Naive B cell (primary cell): ENCODE measurements around the gene SULT2B1. TPM values are rescaled to one million over a fixed set of nuclear protein-coding genes. Genes with fewer than 3 reads are reported as not detected.
"Not testable (repeated sequence)": the region's sequence is repeated elsewhere in the genome, so short reads cannot be mapped to it uniquely, and the experiment has no call there.

Source experiments
- ATAC-seq, 2 donors: fragments of 150-1000 bp; cut with Tn5 transposase; 2 replicates each; pipeline ENCODE4 v1.10.0; 2021; ENCODE audit warnings: low read depth in 2 of 2, mild to moderate bottlenecking in 2 of 2, moderate library complexity in 2 of 2
- DNase-seq: peaks from one replicate; pipeline ENCODE4 v3.0.0; 2022
- H3K27ac Mint-ChIP-seq, 6 donors: one replicate each; pipeline ENCODE4 v1.8.0; 2020 to 2022; ENCODE audit warnings: mild to moderate bottlenecking in 6 of 6, mixed read lengths in 6 of 6, moderate library complexity in 5 of 6, inconsistent platforms in 2 of 6
- H3K27me3 Mint-ChIP-seq, 3 donors: one replicate each; pipeline ENCODE4 v1.8.0; 2021 to 2022; ENCODE audit warnings: mixed read lengths in 3 of 3, mild to moderate bottlenecking in 1 of 3
- H3K36me3 Mint-ChIP-seq, 2 donors: one replicate each; pipeline ENCODE4 v1.8.0; 2020 to 2022; ENCODE audit warnings: mixed read lengths in 2 of 2, inconsistent platforms in 1 of 2, mild to moderate bottlenecking in 1 of 2
- H3K4me1 Mint-ChIP-seq, 3 donors: one replicate each; pipeline ENCODE4 v1.8.0; 2020 to 2022; ENCODE audit warnings: mixed read lengths in 3 of 3, inconsistent platforms in 1 of 3, mild to moderate bottlenecking in 1 of 3, moderate library complexity in 1 of 3
- H3K4me3 Mint-ChIP-seq, 8 donors: one replicate each; pipeline ENCODE4 v1.8.0; 2020 to 2022; ENCODE audit warnings: mild to moderate bottlenecking in 8 of 8, mixed read lengths in 8 of 8, moderate library complexity in 8 of 8, inconsistent platforms in 2 of 8
- H3K9me3 Mint-ChIP-seq, 7 donors: one replicate each; pipeline ENCODE4 v1.8.0; 2020 to 2022; ENCODE audit warnings: mixed read lengths in 7 of 7, mild to moderate bottlenecking in 5 of 7, inconsistent platforms in 2 of 7, moderate library complexity in 1 of 7
- polyA plus RNA-seq, 6 donors: library from polyadenylated mRNA; unstranded; fragments of 300-500 nt; fragmentation: Illumina TruSeq; gene quantifications; one replicate each; pipeline ENCODE4 v1.2.3, GENCODE V29; 2021; ENCODE audit warnings: low read depth in 6 of 6

Gene SULT2B1
- polyA plus RNA-seq, 6 donors from 2014 or later: not detected

DNA sequence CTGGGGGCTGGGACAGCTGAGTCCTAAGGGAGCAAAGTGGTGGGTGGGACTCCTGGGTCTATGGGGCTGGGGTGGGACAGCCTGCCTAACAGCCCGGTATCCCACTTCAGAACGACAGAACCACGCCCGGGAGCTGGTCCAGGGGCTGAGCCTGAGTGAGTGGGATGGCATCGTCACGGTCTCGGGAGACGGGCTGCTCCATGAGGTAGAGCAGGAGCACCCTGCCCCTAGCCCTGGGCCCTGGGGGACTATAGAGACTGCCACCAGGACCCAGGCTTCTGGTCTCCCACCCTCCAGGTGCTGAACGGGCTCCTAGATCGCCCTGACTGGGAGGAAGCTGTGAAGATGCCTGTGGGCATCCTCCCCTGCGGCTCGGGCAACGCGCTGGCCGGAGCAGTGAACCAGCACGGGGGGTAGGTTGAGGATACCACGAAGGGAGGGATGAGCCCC is 75.9 kb downstream of the SULT2B1 start:
- H3K9me3 Mint-ChIP-seq: no peaks in the 10 kb centered on the region
- H3K27ac Mint-ChIP-seq: peak overlapping the region in 1 of 6 donors; percentile 66
- peaks cover 23 to 43% (median 31%) of the 10 kb centered on the region in 3 donors for H3K4me1 Mint-ChIP-seq
- ATAC-seq (no peak), DNase-seq (no peak)
- H3K4me3 Mint-ChIP-seq: no peak overlapping the region
- H3K27me3 Mint-ChIP-seq: no peaks in the 10 kb centered on the region
- H3K36me3 Mint-ChIP-seq: peaks cover 5 to 7% of the 10 kb centered on the region in 2 donors

DNA sequence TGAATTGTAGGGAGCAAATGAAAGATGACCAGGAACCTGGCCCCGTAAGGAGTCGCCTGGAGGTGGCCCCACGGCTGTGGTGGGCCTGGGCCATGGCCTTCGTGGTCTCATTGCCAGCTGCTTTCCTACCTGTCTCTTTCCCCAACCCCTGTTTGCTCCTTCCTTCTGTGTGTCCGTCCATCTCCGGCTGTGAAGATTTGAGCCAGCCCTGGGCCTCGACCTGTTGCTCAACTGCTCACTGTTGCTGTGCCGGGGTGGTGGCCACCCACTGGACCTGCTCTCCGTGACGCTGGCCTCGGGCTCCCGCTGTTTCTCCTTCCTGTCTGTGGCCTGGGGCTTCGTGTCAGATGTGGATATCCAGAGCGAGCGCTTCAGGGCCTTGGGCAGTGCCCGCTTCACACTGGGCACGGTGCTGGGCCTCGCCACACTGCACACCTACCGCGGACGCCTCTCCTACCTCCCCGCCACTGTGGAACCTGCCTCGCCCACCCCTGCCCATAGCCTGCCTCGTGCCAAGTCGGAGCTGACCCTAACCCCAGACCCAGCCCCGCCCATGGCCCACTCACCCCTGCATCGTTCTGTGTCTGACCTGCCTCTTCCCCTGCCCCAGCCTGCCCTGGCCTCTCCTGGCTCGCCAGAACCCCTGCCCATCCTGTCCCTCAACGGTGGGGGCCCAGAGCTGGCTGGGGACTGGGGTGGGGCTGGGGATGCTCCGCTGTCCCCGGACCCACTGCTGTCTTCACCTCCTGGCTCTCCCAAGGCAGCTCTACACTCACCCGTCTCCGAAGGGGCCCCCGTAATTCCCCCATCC is 76.7 kb downstream of the SULT2B1 start:
- DNase-seq (no peak), ATAC-seq (no peak)
- no peak overlapping the region for H3K27ac Mint-ChIP-seq
- peaks cover 20 to 43% (median 33%) of the 10 kb centered on the region in 3 donors for H3K4me1 Mint-ChIP-seq
- H3K4me3 Mint-ChIP-seq: no peak overlapping the region
- no peaks in the 10 kb centered on the region for H3K27me3 Mint-ChIP-seq
- peaks cover 3 to 5% of the 10 kb centered on the region in 2 donors for H3K36me3 Mint-ChIP-seq
- H3K9me3 Mint-ChIP-seq: no peaks in the 10 kb centered on the region

DNA sequence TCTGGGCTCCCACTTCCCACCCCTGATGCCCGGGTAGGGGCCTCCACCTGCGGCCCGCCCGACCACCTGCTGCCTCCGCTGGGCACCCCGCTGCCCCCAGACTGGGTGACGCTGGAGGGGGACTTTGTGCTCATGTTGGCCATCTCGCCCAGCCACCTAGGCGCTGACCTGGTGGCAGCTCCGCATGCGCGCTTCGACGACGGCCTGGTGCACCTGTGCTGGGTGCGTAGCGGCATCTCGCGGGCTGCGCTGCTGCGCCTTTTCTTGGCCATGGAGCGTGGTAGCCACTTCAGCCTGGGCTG is 77.3 kb downstream of the SULT2B1 start:
- ATAC-seq: no peak
- Mint-ChIP-seq H3K4me1 (peaks cover 17 to 41% (median 33%) of the 10 kb centered on the region in 3 donors), H3K36me3 (no peaks in the 10 kb centered on the region), H3K9me3 (no peaks in the 10 kb centered on the region), H3K27me3 (no peaks in the 10 kb centered on the region), H3K27ac (no peak overlapping the region), H3K4me3 (no peak overlapping the region)
- no peak for DNase-seq

DNA sequence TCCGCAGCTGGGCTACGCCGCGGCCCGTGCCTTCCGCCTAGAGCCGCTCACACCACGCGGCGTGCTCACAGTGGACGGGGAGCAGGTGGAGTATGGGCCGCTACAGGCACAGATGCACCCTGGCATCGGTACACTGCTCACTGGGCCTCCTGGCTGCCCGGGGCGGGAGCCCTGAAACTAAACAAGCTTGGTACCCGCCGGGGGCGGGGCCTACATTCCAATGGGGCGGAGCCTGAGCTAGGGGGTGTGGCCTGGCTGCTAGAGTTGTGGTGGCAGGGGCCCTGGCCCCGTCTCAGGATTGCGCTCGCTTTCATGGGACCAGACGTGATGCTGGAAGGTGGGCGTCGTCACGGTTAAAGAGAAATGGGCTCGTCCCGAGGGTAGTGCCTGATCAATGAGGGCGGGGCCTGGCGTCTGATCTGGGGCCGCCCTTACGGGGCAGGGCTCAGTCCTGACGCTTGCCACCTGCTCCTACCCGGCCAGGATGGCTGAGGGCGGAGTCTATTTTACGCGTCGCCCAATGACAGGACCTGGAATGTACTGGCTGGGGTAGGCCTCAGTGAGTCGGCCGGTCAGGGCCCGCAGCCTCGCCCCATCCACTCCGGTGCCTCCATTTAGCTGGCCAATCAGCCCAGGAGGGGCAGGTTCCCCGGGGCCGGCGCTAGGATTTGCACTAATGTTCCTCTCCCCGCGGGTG is 77.8 kb downstream of the SULT2B1 start:
- H3K36me3 Mint-ChIP-seq: no peaks in the 10 kb centered on the region
- DNase-seq (no peak), ATAC-seq (no peak)
- peak overlapping the region in 3 of 6 donors; percentile 22 to 64 (median 39) for H3K27ac Mint-ChIP-seq
- H3K27me3 Mint-ChIP-seq: no peaks in the 10 kb centered on the region
- H3K4me1 Mint-ChIP-seq: peaks cover 14 to 41% (median 33%) of the 10 kb centered on the region in 3 donors
- H3K4me3 Mint-ChIP-seq: no peak overlapping the region
- H3K9me3 Mint-ChIP-seq: no peaks in the 10 kb centered on the region

DNA sequence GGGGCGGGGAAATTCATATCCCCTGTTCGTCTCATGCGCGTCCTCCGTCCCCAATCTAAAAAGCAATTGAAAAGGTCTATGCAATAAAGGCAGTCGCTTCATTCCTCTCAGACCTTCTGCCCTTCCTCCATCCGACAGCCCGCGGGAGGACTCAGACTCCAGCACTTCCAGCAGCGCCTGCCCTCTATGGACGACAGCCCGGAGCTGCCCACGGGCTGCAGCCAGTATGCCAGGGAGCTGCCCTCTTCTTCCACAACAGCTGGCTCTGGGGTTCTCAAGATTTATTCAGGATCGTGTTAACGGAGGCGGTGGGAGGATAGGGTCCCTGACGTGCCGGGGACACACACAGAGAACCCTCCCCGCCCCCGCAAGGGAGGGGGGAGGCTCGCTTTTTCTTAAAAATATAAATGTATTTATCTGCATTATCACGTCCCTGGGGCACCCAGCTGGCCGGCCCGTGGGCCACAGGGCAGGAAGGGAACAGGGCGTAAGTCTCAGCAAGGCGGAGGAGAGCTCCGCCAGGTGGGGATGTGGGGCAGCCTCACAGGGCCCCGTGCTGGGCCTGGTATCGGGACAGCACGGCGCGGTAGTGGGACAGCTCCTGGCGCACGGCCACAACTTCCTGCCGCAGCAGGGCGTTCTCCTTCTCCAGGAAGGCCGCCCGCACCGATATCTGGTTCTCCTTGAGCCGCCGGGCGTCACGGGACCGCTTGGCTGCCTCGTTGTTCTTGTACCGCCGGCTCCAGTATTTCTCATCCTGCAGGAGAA is 78.5 kb downstream of the SULT2B1 start:
- no peak for ATAC-seq
- no peaks in the 10 kb centered on the region for H3K36me3 Mint-ChIP-seq

DNA sequence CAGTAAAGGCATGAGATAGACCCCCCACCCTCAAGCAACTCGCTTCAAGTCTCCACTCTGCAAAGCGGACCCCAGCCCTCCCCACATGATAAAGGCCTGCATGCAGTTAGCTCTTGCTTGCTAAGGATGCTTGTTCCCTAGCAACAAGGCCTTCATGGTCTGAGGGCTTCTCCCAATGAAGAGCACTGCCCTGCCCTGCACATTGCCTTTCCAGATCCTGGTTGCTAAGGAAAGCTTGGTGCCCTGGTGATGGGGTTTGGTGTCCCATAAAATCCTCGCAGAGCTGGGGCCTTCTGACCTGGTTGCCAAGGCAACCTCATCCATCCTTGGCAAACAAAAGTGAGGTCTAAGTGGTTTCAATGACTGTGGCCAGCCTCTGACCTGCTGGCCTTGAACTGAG is 79.3 kb downstream of the SULT2B1 start:
- ATAC-seq (no peak), DNase-seq (no peak)
- Mint-ChIP-seq H3K4me1 (peaks cover 19 to 41% (median 39%) of the 10 kb centered on the region in 3 donors), H3K9me3 (no peaks in the 10 kb centered on the region), H3K4me3 (no peak overlapping the region), H3K27me3 (no peaks in the 10 kb centered on the region), H3K36me3 (peaks cover 0 to 6% of the 10 kb centered on the region in 2 donors), H3K27ac (peak overlapping the region in 1 of 6 donors; percentile 76)

More for the DNA sequence above, 78.5 kb downstream of the SULT2B1 start:
- Mint-ChIP-seq H3K27me3 (no peaks in the 10 kb centered on the region), H3K4me1 (peaks cover 15 to 39% (median 38%) of the 10 kb centered on the region in 3 donors), H3K4me3 (no peak overlapping the region), H3K9me3 (no peaks in the 10 kb centered on the region), H3K27ac (peak overlapping the region in 4 of 6 donors; percentile 39 to 79 (median 73))
- DNase-seq: no peak

DNA sequence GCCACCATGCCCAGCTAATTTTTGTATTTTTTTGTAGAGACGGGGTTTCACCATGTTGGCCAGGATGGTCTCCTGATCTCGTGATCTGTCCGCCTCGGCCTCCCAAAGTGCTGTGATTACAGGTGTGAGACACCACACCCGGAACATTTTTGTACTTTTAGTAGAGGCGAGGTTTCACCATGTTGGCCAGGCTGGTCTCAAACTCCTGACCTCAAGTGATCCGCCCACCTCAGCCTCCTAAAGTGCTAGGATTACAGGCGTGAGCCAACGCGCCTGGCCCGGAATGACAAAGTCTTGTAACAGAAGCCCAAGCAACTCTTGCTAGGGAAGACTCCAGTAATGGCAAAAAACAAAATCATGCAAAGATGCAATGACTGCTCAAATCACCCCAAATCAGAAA is 80.3 kb downstream of the SULT2B1 start:
- Mint-ChIP-seq H3K4me1 (peaks cover 20 to 40% (median 37%) of the 10 kb centered on the region in 3 donors), H3K4me3 (peak overlapping the region in 3 of 8 donors; percentile 34 to 54 (median 39)), H3K27ac (peak overlapping the region in 1 of 6 donors; percentile 85)
- not testable (repeated sequence) for DNase-seq, H3K27me3 Mint-ChIP-seq, ATAC-seq, H3K36me3 Mint-ChIP-seq, H3K9me3 Mint-ChIP-seq

DNA sequence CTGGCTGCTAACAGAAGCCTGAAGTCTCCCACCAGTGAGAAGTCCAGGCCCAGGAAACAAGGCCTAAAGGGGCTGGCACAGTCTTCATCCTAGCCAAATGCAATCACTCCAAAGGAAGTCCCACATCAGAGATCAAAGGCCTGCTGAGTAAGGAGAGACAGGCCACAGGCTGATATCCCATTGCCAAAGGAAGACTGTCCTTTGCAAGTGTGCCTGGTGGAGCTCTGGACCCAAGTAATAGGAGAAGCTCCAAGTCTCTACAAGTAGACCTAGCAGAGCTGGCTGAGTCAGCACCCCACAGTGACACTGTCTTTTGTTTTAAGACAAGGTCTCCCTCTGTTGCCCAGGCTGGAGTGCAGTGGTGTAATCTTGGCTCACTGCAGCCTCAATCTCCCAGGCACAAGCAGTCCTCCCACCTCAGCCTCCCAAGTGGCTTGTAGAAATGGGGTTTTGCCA is 80.7 kb downstream of the SULT2B1 start:
- H3K27ac Mint-ChIP-seq: peak overlapping the region in 1 of 6 donors; percentile 67
- peaks cover 0 to 7% of the 10 kb centered on the region in 2 donors for H3K36me3 Mint-ChIP-seq
- no peak for DNase-seq
- H3K27me3 Mint-ChIP-seq: no peaks in the 10 kb centered on the region
- peak overlapping the region in 3 of 8 donors; percentile 34 to 54 (median 39) for H3K4me3 Mint-ChIP-seq
- H3K9me3 Mint-ChIP-seq: no peaks in the 10 kb centered on the region
- ATAC-seq: no peak
- H3K4me1 Mint-ChIP-seq: peaks cover 20 to 40% (median 37%) of the 10 kb centered on the region in 3 donors

DNA sequence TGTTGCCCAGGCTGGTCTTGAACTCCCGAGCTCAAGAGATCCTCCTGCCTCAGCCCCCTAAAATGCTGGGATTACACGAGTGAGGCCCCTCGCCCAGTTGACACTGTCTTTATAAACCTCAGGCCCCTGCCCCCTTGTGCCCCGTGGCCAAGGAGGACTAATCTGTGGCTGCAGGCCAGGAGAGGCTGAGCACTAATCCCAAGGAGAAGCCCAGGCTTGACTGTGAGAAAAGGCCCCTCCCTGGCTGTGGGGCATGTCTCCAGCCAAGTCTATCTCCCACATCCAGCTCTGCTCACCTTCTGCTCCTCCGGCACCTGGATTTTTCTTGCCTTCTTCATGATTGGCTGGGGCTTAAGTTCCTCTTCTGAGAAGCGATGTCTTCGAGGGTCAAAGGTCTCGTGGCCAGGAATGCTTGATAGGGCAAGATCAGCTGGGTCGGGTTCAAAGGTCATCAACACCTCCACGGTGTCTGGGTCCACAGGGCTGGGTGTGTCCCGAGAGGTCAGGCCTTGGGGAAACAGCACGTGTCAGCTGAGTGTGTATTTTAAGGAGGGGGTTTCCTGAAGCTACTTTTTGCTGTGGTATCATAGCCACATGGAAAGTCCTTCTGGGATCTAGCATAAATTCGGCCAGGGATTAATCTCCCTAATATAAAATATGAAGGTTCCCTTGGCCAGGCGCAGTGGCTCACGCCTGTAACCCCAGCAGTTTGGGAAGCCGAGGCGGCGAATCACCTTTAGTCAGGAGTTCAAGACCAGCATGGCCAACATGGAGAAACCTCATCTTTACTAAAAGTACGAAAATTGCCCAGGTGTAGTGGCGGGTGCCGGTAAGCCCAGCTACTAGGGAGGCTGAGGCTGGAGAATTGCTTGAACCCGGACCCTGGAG is 81.4 kb downstream of the SULT2B1 start:
- DNase-seq (no peak), ATAC-seq (no peak)
- no peaks in the 10 kb centered on the region for H3K27me3 Mint-ChIP-seq
- H3K4me3 Mint-ChIP-seq: peak overlapping the region in 6 of 8 donors; percentile 22 to 98 (median 86)
- H3K27ac Mint-ChIP-seq: peak overlapping the region; percentile 18 to 96 (median 84)
- H3K9me3 Mint-ChIP-seq: peaks cover 0 to 2% (median 0%) of the 10 kb centered on the region in 7 donors
- peaks cover 0 to 11% of the 10 kb centered on the region in 2 donors for H3K36me3 Mint-ChIP-seq
- peaks cover 25 to 45% (median 39%) of the 10 kb centered on the region in 3 donors for H3K4me1 Mint-ChIP-seq

DNA sequence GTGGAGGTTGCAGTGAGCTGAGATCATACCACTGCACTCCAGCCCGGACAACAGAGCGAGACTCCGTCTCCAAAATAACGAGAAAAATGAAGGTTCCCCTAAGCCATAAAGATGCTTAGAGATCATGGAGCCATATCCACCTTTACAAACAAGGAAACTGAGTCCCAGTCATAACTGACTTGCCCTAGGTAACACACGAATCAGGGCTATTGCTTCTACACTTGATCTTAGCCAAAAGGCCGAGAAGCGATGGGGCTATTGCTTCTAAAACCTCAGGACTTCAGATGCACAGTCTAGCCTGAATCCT is 82.0 kb downstream of the SULT2B1 start:
- no peak for ATAC-seq
- no peak for DNase-seq
- H3K4me1 Mint-ChIP-seq: peaks cover 31 to 51% (median 45%) of the 10 kb centered on the region in 3 donors
- peak overlapping the region in 5 of 6 donors; percentile 62 to 96 (median 87) for H3K27ac Mint-ChIP-seq
- peaks cover 0 to 7% (median 0%) of the 10 kb centered on the region in 7 donors for H3K9me3 Mint-ChIP-seq
- H3K36me3 Mint-ChIP-seq: peaks cover 0 to 17% of the 10 kb centered on the region in 2 donors
- no peaks in the 10 kb centered on the region for H3K27me3 Mint-ChIP-seq
- peak overlapping the region; percentile 82 to 98 (median 86) for H3K4me3 Mint-ChIP-seq

DNA sequence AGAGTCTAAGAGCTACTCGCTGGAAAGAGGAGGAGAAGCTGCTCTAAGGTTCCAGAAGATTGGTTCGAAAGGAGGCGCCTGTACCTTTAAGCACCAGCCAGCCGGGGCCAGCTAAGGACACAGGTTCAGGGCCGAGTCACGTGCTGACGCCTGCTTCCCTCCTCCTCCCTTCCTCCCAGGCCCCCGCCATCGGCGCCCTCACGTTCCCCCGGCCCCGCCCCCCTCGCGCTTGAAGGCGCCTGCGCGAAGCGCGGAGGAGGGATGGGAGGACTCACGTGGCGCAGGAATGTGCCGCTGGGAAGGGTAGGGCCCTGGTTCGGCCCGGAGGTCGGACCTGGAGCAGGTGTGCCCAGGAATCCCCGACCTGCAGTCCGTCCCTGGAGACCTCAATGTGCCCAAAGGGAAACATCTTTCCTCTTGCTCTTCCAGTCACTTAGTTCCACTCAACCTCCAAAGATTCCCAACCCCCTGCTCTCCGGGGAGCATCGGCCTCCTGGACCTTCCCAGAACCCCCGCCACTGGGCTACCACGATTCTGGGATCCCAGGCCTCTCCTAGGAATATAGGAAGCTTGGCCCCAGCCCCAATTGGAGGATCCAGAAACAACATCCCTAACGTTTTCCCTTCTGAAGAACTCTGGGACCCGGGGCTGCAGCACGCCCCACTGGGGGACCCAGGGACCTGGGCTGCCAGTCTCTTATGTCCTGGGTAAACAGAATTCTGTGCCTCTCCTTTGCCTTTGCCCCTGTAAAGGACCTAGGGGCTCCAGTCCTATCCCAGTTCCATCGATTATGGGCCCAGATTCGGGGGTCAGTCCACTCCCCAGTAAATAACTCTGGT is 82.7 kb downstream of the SULT2B1 start:
- H3K36me3 Mint-ChIP-seq: peaks cover 0 to 18% of the 10 kb centered on the region in 2 donors

More for the DNA sequence above, 82.7 kb downstream of the SULT2B1 start:
- ATAC-seq (no peak), DNase-seq (peak; percentile 76)
- no peaks in the 10 kb centered on the region for H3K27me3 Mint-ChIP-seq
- H3K27ac Mint-ChIP-seq: peak overlapping the region; percentile 51 to 97 (median 93)
- peaks cover 38 to 58% (median 49%) of the 10 kb centered on the region in 3 donors for H3K4me1 Mint-ChIP-seq
- H3K9me3 Mint-ChIP-seq: peaks cover 0 to 7% (median 0%) of the 10 kb centered on the region in 7 donors
- H3K4me3 Mint-ChIP-seq: peak overlapping the region; percentile 82 to 98 (median 86)
